ENCODE measurements around the gene PPFIBP2.

PPFIBP2 gene

DNA sequence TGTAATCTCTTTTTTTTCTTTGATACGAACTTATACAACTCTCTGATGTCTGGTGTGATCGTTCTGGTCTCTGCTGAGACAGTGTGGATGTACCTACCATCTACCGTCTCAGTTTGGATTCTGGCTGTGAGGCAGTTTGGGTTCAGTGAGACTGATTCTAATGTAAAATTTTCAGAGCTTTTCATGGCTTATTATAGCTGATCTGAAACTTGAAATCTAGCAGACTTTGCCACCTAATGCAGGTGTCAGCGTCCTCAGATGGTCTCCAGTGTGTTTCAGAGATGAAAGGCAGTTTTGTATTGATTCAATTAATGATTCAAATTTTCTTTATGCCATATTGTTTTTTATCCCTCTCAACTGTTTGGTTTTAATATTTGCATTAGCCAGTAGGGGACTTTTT lies 35.9 kb downstream of the PPFIBP2 start:
- Histone ChIP-seq H3K4me1 (ENCODE audit: insufficient read depth, insufficient read length) (peaks cover 13% of the 10 kb centered on the region), H3K36me3 (ENCODE audit: insufficient read depth, insufficient read length, low read length) (no peaks in the 10 kb centered on the region), H3K9me3 (ENCODE audit: insufficient read depth, low read length) (no peaks in the 10 kb centered on the region), H3K27me3 (ENCODE audit: insufficient read depth, insufficient read length) (no peaks in the 10 kb centered on the region), H3K9ac (ENCODE audit: insufficient read length, low read depth) (no peak overlapping the region), H3K4me3 (ENCODE audit: insufficient read length, low read depth) (no peak overlapping the region)
- TF ChIP-seq SUZ12 (IDR thresholded peaks at IDR 0.05; ENCODE audit: extremely low read depth, insufficient read depth, insufficient read length) (no peak), YY1 (IDR thresholded peaks at IDR 0.05; ENCODE audit: insufficient read depth, insufficient read length) (no peak), ZNF274 (IDR thresholded peaks at IDR 0.05; ENCODE audit: low read depth, low read length) (no peak)
- DNase-seq (ENCODE audit: low read depth, low spot score) = no peak

DNA sequence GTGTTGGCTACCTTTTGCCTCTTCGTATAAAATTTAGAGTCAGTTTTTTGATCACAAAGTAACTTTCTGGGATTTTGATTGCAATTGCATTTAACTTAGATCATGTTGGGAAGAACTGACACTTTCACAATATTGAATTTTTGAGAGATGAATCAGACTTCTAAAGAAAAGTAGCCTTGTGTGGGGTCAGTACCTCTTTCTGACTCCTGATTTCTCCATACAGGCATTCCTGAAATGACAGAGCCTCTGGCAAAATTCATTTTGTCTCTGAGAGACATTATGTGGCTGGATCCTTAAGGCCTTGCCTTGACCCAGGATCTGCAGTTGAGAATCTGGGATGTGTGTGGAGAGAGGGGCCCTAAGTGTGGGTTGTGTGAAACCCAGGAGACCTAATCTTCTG lies 37.8 kb downstream of the PPFIBP2 start:
- Histone ChIP-seq H3K4me1 (ENCODE audit: insufficient read depth, insufficient read length) (peaks cover 6% of the 10 kb centered on the region), H3K9me3 (ENCODE audit: insufficient read depth, low read length) (no peaks in the 10 kb centered on the region), H3K36me3 (ENCODE audit: insufficient read depth, insufficient read length, low read length) (no peaks in the 10 kb centered on the region), H3K27me3 (ENCODE audit: insufficient read depth, insufficient read length) (no peaks in the 10 kb centered on the region), H3K4me3 (ENCODE audit: insufficient read length, low read depth) (no peak overlapping the region), H3K9ac (ENCODE audit: insufficient read length, low read depth) (no peak overlapping the region)
- no peak for DNase-seq (ENCODE audit: low read depth, low spot score)
- TF ChIP-seq YY1 (IDR thresholded peaks at IDR 0.05; ENCODE audit: insufficient read depth, insufficient read length) (no peak), SUZ12 (IDR thresholded peaks at IDR 0.05; ENCODE audit: extremely low read depth, insufficient read depth, insufficient read length) (no peak), ZNF274 (IDR thresholded peaks at IDR 0.05; ENCODE audit: low read depth, low read length) (no peak)

DNA sequence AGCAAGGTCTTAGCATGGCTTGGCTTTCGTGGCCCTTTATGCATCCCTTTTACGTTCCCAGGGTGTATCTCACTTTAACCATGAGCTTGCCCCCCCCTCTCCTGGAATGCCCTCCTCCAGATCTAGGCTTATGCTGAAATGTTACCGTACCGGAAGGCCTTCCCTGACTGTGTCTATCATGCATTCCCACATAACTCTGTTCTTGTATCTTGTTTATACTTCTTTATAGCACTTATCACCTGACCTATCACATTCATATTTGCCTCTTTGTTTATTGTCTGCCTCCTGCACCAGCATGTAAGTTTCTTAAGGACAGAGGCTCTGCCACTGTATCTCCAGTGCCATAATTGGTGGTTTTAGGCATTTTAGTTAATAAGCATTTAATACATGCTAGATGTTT lies 38.9 kb downstream of the PPFIBP2 start:
- no peak overlapping the region for H3K9ac ChIP-seq (ENCODE audit: insufficient read length, low read depth)
- no peak for DNase-seq (ENCODE audit: low read depth, low spot score)
- peaks cover 6% of the 10 kb centered on the region for H3K4me1 ChIP-seq (ENCODE audit: insufficient read depth, insufficient read length)
- H3K9me3 ChIP-seq (ENCODE audit: insufficient read depth, low read length) = no peaks in the 10 kb centered on the region
- no peaks in the 10 kb centered on the region for H3K27me3 ChIP-seq (ENCODE audit: insufficient read depth, insufficient read length)
- H3K4me3 ChIP-seq (ENCODE audit: insufficient read length, low read depth) = no peak overlapping the region
- no peaks in the 10 kb centered on the region for H3K36me3 ChIP-seq (ENCODE audit: insufficient read depth, insufficient read length, low read length)
- no peak for TF ChIP-seq SUZ12 (IDR thresholded peaks at IDR 0.05; ENCODE audit: extremely low read depth, insufficient read depth, insufficient read length)

DNA sequence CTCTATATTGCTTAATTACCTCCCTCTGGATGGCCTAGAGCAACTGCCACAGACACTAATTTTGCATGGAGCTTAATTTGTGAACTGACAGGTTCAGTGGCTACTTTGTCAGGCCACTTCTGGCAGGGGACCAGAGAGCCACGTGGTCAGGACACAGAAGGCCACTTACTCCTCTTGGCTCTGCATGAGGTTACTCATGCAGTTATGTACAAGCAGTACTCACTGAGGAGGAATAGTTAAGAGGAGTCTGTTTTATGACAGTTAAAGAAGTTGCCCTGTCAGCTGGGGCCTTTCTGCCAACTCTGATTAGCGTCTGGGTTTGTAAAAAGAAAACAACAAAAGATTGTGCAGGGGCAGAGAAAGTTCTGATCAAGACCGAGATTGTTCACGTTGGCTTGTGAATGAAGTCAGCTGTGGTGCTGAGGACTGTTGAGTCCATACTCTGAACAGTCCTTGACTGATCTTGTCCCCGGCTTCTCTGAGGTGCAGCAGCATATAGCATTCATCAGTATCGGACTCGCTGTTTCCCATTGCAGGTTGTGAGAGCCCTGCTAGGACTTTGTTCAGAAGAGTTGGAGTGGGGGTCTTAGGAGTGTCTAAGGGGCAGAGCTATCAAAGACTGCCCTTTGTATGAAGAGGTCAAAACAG lies 41.4 kb downstream of the PPFIBP2 start:
- H3K27me3 ChIP-seq (ENCODE audit: insufficient read depth, insufficient read length) = no peaks in the 10 kb centered on the region
- H3K9ac ChIP-seq (ENCODE audit: insufficient read length, low read depth) = no peak overlapping the region
- no peaks in the 10 kb centered on the region for H3K36me3 ChIP-seq (ENCODE audit: insufficient read depth, insufficient read length, low read length)
- no peaks in the 10 kb centered on the region for H3K4me1 ChIP-seq (ENCODE audit: insufficient read depth, insufficient read length)
- no peak for TF ChIP-seq ZNF274 (IDR thresholded peaks at IDR 0.05; ENCODE audit: low read depth, low read length)
- TF ChIP-seq SUZ12 (IDR thresholded peaks at IDR 0.05; ENCODE audit: extremely low read depth, insufficient read depth, insufficient read length) = no peak
- no peak for TF ChIP-seq YY1 (IDR thresholded peaks at IDR 0.05; ENCODE audit: insufficient read depth, insufficient read length)
- DNase-seq (ENCODE audit: low read depth, low spot score) = no peak
- H3K4me3 ChIP-seq (ENCODE audit: insufficient read length, low read depth) = no peak overlapping the region
- H3K9me3 ChIP-seq (ENCODE audit: insufficient read depth, low read length) = no peaks in the 10 kb centered on the region

DNA sequence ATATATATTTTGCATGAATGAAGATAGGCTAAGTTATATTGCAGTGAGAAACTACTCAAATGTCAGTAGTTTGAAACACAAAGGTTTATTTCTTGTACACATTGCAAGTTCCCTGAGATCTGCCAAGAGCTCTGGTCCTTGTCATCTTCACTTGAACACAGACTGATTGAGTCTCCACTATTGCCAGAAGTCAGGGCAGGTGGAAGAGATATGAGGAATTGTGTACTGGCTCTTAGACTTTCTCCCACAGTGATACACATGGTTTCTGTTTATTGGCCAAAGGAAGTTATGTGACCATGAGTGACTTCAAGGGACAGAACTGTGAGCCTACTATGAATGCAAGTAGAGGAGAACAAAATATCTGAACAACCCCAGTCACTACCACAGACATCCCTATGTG lies 44.2 kb downstream of the PPFIBP2 start:
- Histone ChIP-seq H3K9me3 (ENCODE audit: insufficient read depth, low read length) (no peaks in the 10 kb centered on the region), H3K4me1 (ENCODE audit: insufficient read depth, insufficient read length) (no peaks in the 10 kb centered on the region), H3K27me3 (ENCODE audit: insufficient read depth, insufficient read length) (no peaks in the 10 kb centered on the region), H3K9ac (ENCODE audit: insufficient read length, low read depth) (no peak overlapping the region), H3K4me3 (ENCODE audit: insufficient read length, low read depth) (no peak overlapping the region), H3K36me3 (ENCODE audit: insufficient read depth, insufficient read length, low read length) (no peaks in the 10 kb centered on the region)
- DNase-seq (ENCODE audit: low read depth, low spot score) = no peak
- no peak for TF ChIP-seq SUZ12 (IDR thresholded peaks at IDR 0.05; ENCODE audit: extremely low read depth, insufficient read depth, insufficient read length)
- no peak for TF ChIP-seq ZNF274 (IDR thresholded peaks at IDR 0.05; ENCODE audit: low read depth, low read length)
- no peak for TF ChIP-seq YY1 (IDR thresholded peaks at IDR 0.05; ENCODE audit: insufficient read depth, insufficient read length)

DNA sequence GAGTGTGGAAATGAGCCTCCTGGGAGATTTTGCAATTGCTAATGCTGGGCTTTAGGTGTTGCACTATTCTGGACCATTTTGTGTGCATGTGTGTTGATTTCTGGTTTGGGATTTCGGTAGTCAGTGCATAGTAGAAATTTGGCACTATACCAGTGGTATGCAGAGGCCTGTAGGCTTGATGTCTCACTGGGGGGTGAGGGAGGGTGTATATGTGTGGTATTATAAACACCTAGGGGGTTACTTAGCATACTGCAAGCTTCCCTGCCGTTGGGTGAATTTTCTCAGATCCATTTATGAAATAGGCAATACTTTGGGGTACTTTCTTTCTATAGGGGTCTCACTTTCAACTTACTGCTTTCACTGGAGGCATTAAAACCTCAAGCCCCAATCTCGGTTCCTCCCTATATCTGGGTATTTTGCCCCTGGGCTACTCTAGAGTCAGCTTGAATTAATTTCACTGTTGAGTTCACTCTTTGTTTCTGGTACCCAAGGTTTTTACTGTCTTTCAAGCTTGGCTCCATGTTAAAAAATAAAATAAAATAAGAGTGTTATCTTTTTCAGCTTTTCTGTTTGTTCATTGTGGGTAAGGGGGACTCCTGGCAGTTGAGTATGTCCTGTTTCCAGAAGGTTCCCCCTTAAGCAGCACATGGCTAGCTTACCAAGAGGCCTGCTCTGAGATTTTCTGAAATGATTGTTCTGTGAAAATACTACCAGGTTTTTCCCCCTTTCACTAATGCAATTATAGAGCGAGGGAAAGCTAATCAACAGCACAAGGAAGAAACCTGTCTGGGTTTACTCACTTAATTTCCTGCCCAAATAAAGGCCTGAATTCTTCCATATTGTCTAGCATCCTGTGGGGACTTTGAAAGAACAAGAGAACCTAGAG lies 45.8 kb downstream of the PPFIBP2 start:
- TF ChIP-seq ZNF274 (IDR thresholded peaks at IDR 0.05; ENCODE audit: low read depth, low read length) (no peak), SUZ12 (IDR thresholded peaks at IDR 0.05; ENCODE audit: extremely low read depth, insufficient read depth, insufficient read length) (no peak), YY1 (IDR thresholded peaks at IDR 0.05; ENCODE audit: insufficient read depth, insufficient read length) (no peak)
- Histone ChIP-seq H3K4me1 (ENCODE audit: insufficient read depth, insufficient read length) (no peaks in the 10 kb centered on the region), H3K9me3 (ENCODE audit: insufficient read depth, low read length) (no peaks in the 10 kb centered on the region), H3K27me3 (ENCODE audit: insufficient read depth, insufficient read length) (no peaks in the 10 kb centered on the region), H3K9ac (ENCODE audit: insufficient read length, low read depth) (no peak overlapping the region), H3K4me3 (ENCODE audit: insufficient read length, low read depth) (no peak overlapping the region), H3K36me3 (ENCODE audit: insufficient read depth, insufficient read length, low read length) (no peaks in the 10 kb centered on the region)
- no peak for DNase-seq (ENCODE audit: low read depth, low spot score)

DNA sequence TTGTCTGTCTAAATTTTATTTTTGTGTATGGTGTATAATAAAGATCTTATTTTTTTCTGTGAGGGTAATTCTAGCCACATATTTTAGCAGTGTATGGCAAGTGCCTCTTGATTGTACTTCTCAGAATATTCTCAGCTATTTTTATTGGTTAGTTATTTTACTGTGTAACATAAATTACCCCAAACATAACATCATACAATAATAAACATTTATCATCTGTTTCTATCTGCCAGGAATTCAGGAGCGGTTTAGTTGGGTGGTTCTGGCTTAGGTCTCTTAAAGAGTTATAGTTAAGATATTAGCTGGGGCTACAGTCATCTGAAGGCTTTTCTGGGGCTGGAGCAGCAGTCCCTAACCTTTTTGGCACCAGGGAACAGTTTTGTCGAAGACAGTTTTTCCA lies 47.8 kb downstream of the PPFIBP2 start:
- no peak for TF ChIP-seq ZNF274 (IDR thresholded peaks at IDR 0.05; ENCODE audit: low read depth, low read length)
- TF ChIP-seq YY1 (IDR thresholded peaks at IDR 0.05; ENCODE audit: insufficient read depth, insufficient read length) = no peak
- TF ChIP-seq SUZ12 (IDR thresholded peaks at IDR 0.05; ENCODE audit: extremely low read depth, insufficient read depth, insufficient read length) = no peak
- no peak for DNase-seq (ENCODE audit: low read depth, low spot score)
- Histone ChIP-seq H3K4me1 (ENCODE audit: insufficient read depth, insufficient read length) (no peaks in the 10 kb centered on the region), H3K27me3 (ENCODE audit: insufficient read depth, insufficient read length) (no peaks in the 10 kb centered on the region), H3K36me3 (ENCODE audit: insufficient read depth, insufficient read length, low read length) (no peaks in the 10 kb centered on the region), H3K4me3 (ENCODE audit: insufficient read length, low read depth) (no peak overlapping the region), H3K9ac (ENCODE audit: insufficient read length, low read depth) (no peak overlapping the region), H3K9me3 (ENCODE audit: insufficient read depth, low read length) (no peaks in the 10 kb centered on the region)

Measured in NT2/D1 (cell line).